Measurements from ENCODE around the gene RPL12.
"Not testable (repeated sequence)": the region's sequence is repeated elsewhere in the genome, so short reads cannot be mapped to it uniquely, and the experiment has no call there.

The RPL12 gene

GRCh38 chr9:127467621-127468020 is 16.4 kb upstream of the RPL12 start:
- no peak for DNase-seq (ENCODE audit: low spot score)

DNA sequence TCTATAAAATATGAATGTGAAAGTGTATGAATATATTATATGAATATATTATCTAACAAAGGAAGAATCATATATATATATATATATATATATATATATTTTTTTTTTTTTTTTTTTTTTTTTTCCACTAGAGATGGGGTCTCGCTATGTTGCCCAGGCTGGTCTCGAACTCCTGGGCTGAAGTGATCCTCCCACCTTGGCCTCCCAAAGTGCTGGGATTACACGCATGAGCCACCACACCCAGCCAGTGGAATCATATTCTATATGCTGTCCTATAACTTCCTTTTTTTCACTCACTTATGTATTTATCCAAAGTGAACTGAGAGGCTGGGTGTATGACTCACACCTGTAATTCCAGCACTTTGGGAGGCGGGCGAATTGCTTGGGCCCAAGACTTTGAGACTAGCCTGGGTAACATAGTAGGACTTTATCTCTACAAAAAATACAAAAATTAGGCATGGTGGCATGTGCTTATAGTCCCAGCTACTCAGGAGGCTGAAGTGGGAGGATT is 15.3 kb upstream of the RPL12 start:
- not testable (repeated sequence) for DNase-seq (ENCODE audit: low spot score)

DNA sequence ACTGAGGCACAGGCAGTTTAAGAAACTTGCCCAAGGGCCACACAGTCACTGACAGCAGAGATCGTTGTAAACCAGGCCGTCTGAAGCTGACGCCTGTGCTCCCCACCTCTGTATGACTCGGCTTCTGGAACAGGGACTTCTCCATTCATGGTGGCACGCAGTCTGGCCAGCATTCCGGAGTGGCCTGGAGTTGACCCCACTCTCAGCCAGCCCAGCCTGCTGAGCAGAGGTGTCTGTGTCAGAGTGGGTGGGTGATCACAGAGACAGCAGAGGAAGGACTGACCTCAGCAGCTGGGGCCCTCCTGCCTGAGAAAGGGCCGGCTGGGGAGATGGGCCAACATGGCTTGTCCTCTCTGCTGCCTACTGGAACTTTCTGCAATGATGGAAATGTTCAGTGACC is 12.7 kb upstream of the RPL12 start:
- no peak for DNase-seq (ENCODE audit: low spot score)

DNA sequence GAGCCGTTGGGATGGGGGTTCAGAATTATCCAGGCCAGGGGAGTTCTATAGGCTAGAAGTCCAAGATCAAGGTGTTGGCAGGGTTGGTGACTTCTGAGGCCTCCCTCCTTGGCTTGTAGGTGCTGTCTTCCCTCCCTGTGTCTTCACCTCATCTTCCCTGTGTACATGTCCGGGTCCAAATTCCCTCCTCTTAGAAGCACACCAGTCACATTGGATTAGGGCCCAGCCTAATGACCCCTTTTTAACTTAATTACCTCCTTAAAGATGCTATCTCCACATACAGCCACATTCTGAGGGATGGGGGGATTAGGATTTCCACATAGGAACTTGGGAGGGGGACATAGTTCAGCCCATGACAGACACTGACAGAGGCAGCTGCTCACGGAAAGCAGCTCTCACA is 12.2 kb upstream of the RPL12 start:
- no peak for DNase-seq (ENCODE audit: low spot score)

GRCh38 chr9:127458921-127459320 is 7.7 kb upstream of the RPL12 start:
- DNase-seq (ENCODE audit: low spot score) = no peak

DNA sequence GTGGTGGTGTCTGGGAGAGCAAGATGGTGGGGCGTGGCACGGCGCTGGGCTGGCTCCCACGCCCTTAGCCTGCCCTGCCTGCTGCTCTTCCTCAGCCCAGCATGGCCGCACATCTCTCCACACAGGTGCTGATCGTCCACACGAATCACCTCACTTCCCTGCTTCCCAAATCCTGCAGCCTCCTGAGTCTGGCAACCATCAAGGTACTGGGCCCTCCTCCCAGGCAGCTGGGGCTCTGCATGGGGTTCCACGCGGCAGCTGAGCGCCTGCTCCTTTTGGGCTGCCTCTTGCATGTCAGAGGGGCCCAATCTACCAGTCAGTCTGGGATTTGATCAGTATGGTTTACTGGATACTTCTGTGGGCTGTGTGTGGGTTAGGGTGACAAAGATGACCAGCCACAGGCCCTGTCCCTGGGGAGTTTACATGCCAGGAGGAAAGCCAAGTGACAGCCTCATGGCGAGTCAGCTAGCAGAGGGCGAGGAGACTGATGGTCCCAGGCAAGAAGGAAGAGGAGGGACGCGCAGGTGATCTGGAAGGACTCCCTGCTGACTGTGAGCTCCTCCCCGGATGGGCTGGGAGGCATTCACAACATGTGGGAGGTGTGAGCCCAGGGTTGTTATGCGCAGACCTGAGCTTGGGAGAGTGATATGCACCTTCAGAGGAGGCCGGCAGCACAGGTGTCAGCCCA is 6.1 kb upstream of the RPL12 start:
- no peak for DNase-seq (ENCODE audit: low spot score)

DNA sequence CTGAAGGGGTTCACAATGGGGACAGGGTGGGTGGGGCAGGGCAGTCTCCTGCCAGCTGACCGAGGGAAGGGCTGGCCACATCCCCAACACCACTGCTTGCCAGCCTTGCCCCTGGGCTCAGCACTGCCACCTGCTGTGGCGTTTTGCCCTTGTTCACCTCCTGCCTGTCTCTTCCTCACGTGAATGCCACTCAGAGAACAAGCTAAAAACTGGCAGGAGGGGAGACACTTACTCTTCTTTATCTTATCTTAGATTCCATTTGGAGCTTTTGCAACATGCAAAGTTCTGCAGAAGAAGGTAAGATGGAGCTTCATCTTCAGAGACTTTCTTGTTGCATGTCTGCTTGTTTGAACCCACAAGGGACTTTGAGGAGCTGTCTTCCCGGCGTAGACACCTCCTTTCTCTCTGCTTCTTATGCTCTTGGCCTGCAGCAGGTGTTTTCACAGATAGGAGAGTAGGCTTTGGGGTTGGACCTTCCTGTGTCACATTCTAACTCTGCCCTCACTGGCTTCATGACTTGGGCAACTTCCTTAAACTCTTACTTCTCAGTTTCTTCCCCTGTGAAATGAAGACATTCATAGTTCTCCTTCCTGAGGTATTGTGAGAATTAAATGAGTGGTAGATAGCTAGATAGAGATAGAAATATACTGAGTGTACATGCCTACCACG is 4.3 kb upstream of the RPL12 start:
- peak; percentile 25 for DNase-seq (ENCODE audit: low spot score)

DNA sequence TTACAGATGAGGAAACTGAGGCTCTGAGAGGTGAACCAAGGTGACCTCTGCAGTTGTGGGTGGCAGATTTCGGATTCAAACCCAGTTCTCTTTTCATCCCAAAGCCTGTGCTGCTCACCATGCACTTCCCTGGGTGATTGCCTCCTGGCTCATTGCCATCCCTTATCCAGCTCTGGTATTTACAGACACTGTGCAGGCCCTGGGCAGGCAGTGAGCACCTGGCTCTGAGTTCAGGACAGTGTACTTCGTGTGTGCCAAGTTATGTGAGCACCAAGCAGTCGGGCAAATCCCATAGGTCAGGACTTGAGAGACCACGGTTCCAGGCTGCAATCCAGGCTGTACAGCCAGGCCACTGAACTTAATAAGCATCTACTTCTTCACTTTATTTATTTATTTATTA is 1.5 kb upstream of the RPL12 start:
- DNase-seq (ENCODE audit: low spot score) = peak; percentile 11

DNA sequence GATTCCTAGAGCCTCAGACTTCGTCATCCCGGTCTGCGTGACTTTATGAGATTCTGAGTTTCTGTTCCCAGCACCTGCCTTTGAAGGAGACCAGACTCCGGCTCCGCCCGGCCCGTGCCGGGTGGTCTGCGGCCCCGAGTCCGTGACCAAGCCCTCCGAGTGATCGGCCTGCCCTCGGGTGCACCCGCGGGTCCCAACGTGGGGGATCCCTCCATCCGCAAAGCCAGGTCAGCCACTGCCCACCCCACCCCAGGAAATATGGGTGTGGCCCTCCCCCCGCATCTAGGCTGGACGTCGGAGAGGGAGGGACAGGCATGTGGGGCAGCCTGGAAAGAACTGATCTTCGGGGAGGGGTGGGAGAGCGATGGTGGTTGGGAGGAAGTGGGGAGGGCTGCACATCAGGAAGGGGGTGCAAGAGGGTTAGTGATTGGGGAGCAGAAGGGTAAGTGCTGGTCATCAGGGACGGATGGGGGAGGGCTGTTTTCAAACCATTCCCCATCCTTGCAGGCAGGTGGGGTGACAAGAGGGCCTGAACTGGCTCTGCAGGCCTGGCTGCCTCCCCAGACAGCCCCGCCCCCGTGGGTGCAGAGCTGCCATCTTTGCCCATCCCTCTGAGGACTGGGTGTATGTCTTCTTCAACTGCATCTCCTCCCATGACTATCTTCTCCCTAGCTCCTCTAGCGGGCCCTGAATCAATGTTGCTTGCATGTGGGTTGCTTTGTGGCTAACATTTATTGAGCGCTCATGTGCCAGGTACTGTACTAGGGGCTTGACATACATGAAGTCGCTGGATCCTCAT is 851 bp upstream of the RPL12 start:
- peak; percentile 51 for DNase-seq (ENCODE audit: low spot score)

DNA sequence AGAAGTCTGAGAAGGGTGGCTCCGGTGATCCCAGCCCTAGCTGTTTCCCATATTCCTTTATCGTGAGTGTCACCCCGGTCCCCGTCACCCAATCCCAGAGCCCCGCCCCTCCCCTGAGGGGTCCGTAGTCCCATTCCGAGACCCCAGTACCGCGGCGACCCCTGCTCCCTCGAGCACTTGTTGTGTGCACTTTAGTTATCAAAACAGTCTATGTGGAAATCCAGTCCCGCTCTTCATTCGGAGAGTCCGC is 327 bp upstream of the RPL12 start:
- no peak for DNase-seq (ENCODE audit: low spot score)

- DNase-seq (ENCODE audit: low spot score) = no peak
Observed at GRCh38 chr9:127450243-127450760, 904 bp downstream of the RPL12 start.

- DNase-seq (ENCODE audit: low spot score) = no peak
Observed at GRCh38 chr9:127449332-127449966, 1.8 kb downstream of the RPL12 start.

DNA sequence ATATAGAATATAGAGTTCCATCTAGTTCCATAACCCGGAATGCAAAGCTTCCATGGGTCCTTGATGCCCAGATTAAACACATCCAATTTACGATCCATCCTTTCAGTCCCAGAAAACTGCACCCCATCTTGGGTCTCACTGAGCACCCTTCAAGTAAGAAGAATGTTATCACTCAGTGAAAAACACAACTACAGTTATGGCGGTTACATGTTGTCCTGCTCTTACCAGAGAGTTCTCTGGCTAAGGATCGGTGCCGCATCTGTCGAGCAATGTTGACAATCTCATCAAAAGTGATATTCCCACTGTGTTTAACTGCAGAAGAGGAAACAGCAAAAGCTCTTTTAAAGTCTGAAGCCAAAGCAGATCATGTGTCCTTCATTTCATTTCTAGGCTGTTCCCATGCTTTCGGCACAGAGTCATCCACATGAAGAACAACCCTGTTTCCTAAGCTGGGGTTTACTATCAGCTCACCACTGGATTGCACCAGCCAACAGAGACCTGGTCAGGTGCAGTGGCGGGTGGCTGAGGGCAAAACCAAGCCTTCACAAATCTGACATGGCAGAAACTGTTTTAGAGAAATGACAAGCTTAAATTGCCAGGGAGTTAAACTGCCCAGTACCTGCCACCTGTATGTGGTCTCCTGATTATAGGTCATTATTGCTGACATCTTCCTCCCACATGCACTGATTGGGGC is 2.9 kb downstream of the RPL12 start:
- DNase-seq (ENCODE audit: low spot score) = no peak

- DNase-seq (ENCODE audit: low spot score) = no peak
Observed at GRCh38 chr9:127447416-127448111, 3.6 kb downstream of the RPL12 start.

- DNase-seq (ENCODE audit: low spot score) = no peak
Observed at GRCh38 chr9:127446713-127447415, 4.3 kb downstream of the RPL12 start.

DNA sequence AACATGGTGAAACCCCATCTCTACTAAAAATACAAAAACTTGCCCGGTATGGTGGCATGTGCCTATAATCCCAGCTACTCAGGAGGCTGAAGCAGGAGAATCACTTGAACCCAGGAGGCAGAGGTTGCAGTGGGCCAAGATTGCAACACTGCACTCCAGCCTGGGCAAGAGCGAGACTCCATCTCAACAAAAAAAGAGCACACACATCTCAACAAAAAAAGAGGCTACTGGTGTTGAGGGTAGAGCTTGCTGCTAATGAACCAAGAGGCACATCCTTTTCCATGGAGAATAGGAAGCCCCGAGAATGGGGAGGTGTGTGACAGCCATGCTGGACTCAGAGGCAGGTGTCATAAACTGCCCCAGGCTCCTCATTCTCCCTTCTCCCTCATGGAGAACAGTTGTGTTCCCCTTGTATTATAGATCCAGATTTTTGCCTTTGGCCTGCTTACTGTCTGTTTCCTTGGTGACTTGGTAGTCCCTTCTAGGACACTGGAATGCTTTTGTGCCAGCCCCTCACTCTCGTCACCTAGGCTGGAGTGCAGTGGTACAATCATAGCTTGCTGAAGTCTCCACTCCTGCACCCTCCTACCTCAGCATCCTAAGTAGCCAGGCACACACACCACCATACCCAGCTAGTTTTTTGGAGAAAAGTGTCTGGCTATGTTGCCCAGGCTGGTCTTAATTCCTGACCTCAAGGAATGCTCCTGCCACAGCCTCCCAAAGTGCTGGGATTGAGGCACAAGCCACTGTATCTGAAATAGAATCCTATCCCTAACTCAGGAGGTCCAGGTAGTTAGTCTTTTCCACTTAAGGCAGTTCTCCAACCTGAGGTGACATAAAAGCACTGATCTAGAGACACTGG is 5.1 kb downstream of the RPL12 start:
- no peak for DNase-seq (ENCODE audit: low spot score)

GRCh38 chr9:127444921-127445850 is 6.0 kb downstream of the RPL12 start:
- no peak for DNase-seq (ENCODE audit: low spot score)

DNA sequence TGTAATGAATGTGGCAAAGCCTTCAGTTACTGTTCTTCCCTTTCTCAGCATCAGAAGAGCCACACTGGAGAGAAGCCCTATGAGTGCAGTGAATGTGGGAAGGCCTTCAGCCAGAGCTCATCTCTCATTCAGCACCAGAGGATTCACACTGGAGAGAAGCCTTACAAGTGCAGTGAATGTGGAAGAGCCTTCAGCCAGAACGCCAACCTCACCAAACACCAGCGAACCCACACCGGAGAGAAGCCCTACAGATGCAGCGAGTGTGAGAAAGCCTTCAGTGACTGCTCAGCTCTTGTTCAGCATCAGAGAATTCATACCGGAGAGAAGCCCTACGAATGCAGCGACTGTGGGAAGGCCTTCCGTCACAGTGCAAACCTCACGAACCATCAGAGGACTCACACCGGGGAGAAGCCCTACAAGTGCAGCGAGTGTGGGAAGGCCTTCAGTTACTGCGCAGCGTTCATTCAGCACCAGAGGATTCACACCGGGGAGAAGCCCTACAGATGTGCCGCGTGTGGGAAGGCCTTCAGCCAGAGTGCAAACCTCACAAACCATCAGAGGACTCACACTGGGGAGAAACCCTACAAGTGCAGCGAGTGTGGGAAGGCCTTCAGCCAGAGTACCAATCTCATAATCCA is 6.8 kb downstream of the RPL12 start:
- no peak for DNase-seq (ENCODE audit: low spot score)

All from pons (tissue), 1 donor.